Measurements from ENCODE around the gene S100B. TPM values are rescaled to one million over a fixed set of nuclear protein-coding genes. Genes with fewer than 3 reads are reported as not detected.
"Not testable (repeated sequence)": the region's sequence is repeated elsewhere in the genome, so short reads cannot be mapped to it uniquely, and the experiment has no call there.

Gene S100B
- total RNA-seq, 1 donor from 2014 or later = 3.0 TPM

- DNase-seq (ENCODE audit: low spot score) = no peak
These were observed 3.9 kb downstream of the S100B start for GRCh38 chr21:46600978-46601377.

- no peak for DNase-seq (ENCODE audit: low spot score)
These were observed 4.6 kb downstream of the S100B start for GRCh38 chr21:46600305-46600704.

- DNase-seq (ENCODE audit: low spot score) = no peak
These were observed 6.0 kb downstream of the S100B start for GRCh38 chr21:46598581-46599572.

- no peak for DNase-seq (ENCODE audit: low spot score)
These were observed 7.0 kb downstream of the S100B start for GRCh38 chr21:46597896-46598343.

GRCh38 chr21:46597031-46597430 is 7.9 kb downstream of the S100B start:
- no peak for DNase-seq (ENCODE audit: low spot score)

- DNase-seq (ENCODE audit: low spot score) = no peak
These were observed 8.7 kb downstream of the S100B start for GRCh38 chr21:46596201-46596600.

- no peak for DNase-seq (ENCODE audit: low spot score)
These were observed 10.6 kb downstream of the S100B start for GRCh38 chr21:46594276-46594675.

- DNase-seq (ENCODE audit: low spot score) = no peak
These were observed 19.5 kb downstream of the S100B start for GRCh38 chr21:46585191-46585953.

- no peak for DNase-seq (ENCODE audit: low spot score)
These were observed 23.0 kb downstream of the S100B start for GRCh38 chr21:46581780-46582307.

- not testable (repeated sequence) for DNase-seq (ENCODE audit: low spot score)
These were observed 25.5 kb downstream of the S100B start for GRCh38 chr21:46579394-46579793.

- not testable (repeated sequence) for DNase-seq (ENCODE audit: low spot score)
These were observed 27.1 kb downstream of the S100B start for GRCh38 chr21:46577786-46578185.

GRCh38 chr21:46572850-46573249 is 32.0 kb downstream of the S100B start:
- DNase-seq (ENCODE audit: low spot score) = no peak

GRCh38 chr21:46570631-46571030 is 34.3 kb downstream of the S100B start:
- no peak for DNase-seq (ENCODE audit: low spot score)

- no peak for DNase-seq (ENCODE audit: low spot score)
These were observed 34.8 kb downstream of the S100B start for GRCh38 chr21:46570119-46570518.

GRCh38 chr21:46569081-46569480 is 35.8 kb downstream of the S100B start:
- no peak for DNase-seq (ENCODE audit: low spot score)

GRCh38 chr21:46568562-46568961 is 36.3 kb downstream of the S100B start:
- no peak for DNase-seq (ENCODE audit: low spot score)

GRCh38 chr21:46567348-46567747 is 37.5 kb downstream of the S100B start:
- no peak for DNase-seq (ENCODE audit: low spot score)

GRCh38 chr21:46564391-46564790 is 40.5 kb downstream of the S100B start:
- DNase-seq (ENCODE audit: low spot score) = no peak

- no peak for DNase-seq (ENCODE audit: low spot score)
These were observed 41.8 kb downstream of the S100B start for GRCh38 chr21:46562964-46563607.

- no peak for DNase-seq (ENCODE audit: low spot score)
These were observed 42.4 kb downstream of the S100B start for GRCh38 chr21:46562472-46562871.

GRCh38 chr21:46561445-46562090 is 43.3 kb downstream of the S100B start:
- no peak for DNase-seq (ENCODE audit: low spot score)
